ENCODE results near the gene TNXB. TPM values are rescaled to one million over a fixed set of nuclear protein-coding genes. Genes with fewer than 3 reads are reported as not detected.

The TNXB gene
- total RNA-seq, 1 donor = 11.9 TPM

- DNase-seq (ENCODE audit: insufficient read length, low spot score, missing footprints) = no peak
- Histone ChIP-seq H3K79me2 (ENCODE audit: insufficient read depth, low read length) (peaks cover 35% of the 10 kb centered on the region), H3K27me3 (ENCODE audit: insufficient read depth, low read length) (no peaks in the 10 kb centered on the region), H3K27ac (ENCODE audit: low read depth, low read length) (peak overlapping the region; percentile 55), H3K9me3 (ENCODE audit: low read depth, low read length) (no peaks in the 10 kb centered on the region), H3K36me3 (ENCODE audit: insufficient read depth, low read length) (peaks cover 10% of the 10 kb centered on the region), H4K20me1 (ENCODE audit: insufficient read depth, low read length) (no peaks in the 10 kb centered on the region), H3K4me3 (ENCODE audit: insufficient read depth, low read length) (peak overlapping the region; percentile 95), H3K4me1 (ENCODE audit: insufficient read depth, low read length) (peaks cover 33% of the 10 kb centered on the region), H3K4me2 (ENCODE audit: insufficient read depth, low read length) (peak overlapping the region; percentile 99), H2AFZ (ENCODE audit: low read length) (peak overlapping the region; percentile 88)
- no peak for TF ChIP-seq CTCF (IDR thresholded peaks at IDR 0.05; ENCODE audit: extremely low read depth, low read depth, low read length)
Observed at GRCh38 chr6:32129297-32130088, 20.4 kb upstream of the TNXB start.

- TF ChIP-seq CTCF (IDR thresholded peaks at IDR 0.05; ENCODE audit: extremely low read depth, low read depth, low read length) = no peak
- Histone ChIP-seq H3K27me3 (ENCODE audit: insufficient read depth, low read length) (no peaks in the 10 kb centered on the region), H3K79me2 (ENCODE audit: insufficient read depth, low read length) (peaks cover 39% of the 10 kb centered on the region), H3K36me3 (ENCODE audit: insufficient read depth, low read length) (peaks cover 14% of the 10 kb centered on the region), H2AFZ (ENCODE audit: low read length) (no peak overlapping the region), H3K27ac (ENCODE audit: low read depth, low read length) (peak overlapping the region; percentile 55), H3K4me3 (ENCODE audit: insufficient read depth, low read length) (peak overlapping the region; percentile 95), H4K20me1 (ENCODE audit: insufficient read depth, low read length) (no peaks in the 10 kb centered on the region), H3K4me1 (ENCODE audit: insufficient read depth, low read length) (peaks cover 28% of the 10 kb centered on the region), H3K9me3 (ENCODE audit: low read depth, low read length) (no peaks in the 10 kb centered on the region), H3K4me2 (ENCODE audit: insufficient read depth, low read length) (peak overlapping the region; percentile 99)
- no peak for DNase-seq (ENCODE audit: insufficient read length, low spot score, missing footprints)
Observed at GRCh38 chr6:32128751-32129296, 19.7 kb upstream of the TNXB start.

GRCh38 chr6:32127717-32128592, 18.8 kb upstream of the TNXB start, which contains the start of gene ATF6B:
ATF6B (minus strand) TSS chr6:32128246; CDS start chr6:32128207, 39 bp downstream.
- Histone ChIP-seq H3K27ac (ENCODE audit: low read depth, low read length) (peak within 1 kb of the TSS; percentile 90), H3K9me3 (ENCODE audit: low read depth, low read length) (no peaks in the 10 kb centered on the region), H3K4me3 (ENCODE audit: insufficient read depth, low read length) (peak within 1 kb of the TSS; percentile 95), H3K27me3 (ENCODE audit: insufficient read depth, low read length) (no peaks in the 10 kb centered on the region), H3K36me3 (ENCODE audit: insufficient read depth, low read length) (peaks cover 23% of the 10 kb centered on the region), H3K4me2 (ENCODE audit: insufficient read depth, low read length) (peak within 1 kb of the TSS; percentile 99), H2AFZ (ENCODE audit: low read length) (peak within 1 kb of the TSS; percentile 96), H3K79me2 (ENCODE audit: insufficient read depth, low read length) (peaks cover 43% of the 10 kb centered on the region), H4K20me1 (ENCODE audit: insufficient read depth, low read length) (no peaks in the 10 kb centered on the region), H3K4me1 (ENCODE audit: insufficient read depth, low read length) (peaks cover 23% of the 10 kb centered on the region)
- TF ChIP-seq CTCF (IDR thresholded peaks at IDR 0.05; ENCODE audit: extremely low read depth, low read depth, low read length) = no peak
- peak; percentile 99 for DNase-seq (ENCODE audit: insufficient read length, low spot score, missing footprints)
